GM06990 (cell line): ENCODE measurements around the gene PHKB.
A peak's percentile ranks its signal among the peaks of the same experiment; 100 is the strongest.

ENCODE experiments used
- DNase-seq: peaks from one replicate; pipeline ENCODE4 v3.0.0-alpha.2; 2011; ENCODE audit not compliant: insufficient read length; ENCODE audit errors: extremely low read depth
- H3K27me3 ChIP-seq: replicated peaks from 2 replicates; pipeline ENCODE4 v1.6.0; 2011; ENCODE audit warnings: low read length; ENCODE audit not compliant: control insufficient read depth, insufficient read depth
- H3K36me3 ChIP-seq: 2 replicates; pipeline ENCODE4 v1.5.1; 2011; ENCODE audit warnings: low read length; ENCODE audit not compliant: control insufficient read depth, insufficient read depth
- H3K4me3 ChIP-seq: replicated peaks from 2 replicates; pipeline ENCODE4 v1.5.1; 2011; ENCODE audit warnings: low read depth, mild to moderate bottlenecking, control low read depth, low read length
- CTCF ChIP-seq: IDR thresholded peaks from 2 replicates; pipeline ENCODE4 v1.5.1; 2011; ENCODE audit warnings: low read length, control low read depth, mild to moderate bottlenecking, inconsistent platforms; ENCODE audit not compliant: insufficient read depth, poor library complexity, severe bottlenecking

The PHKB gene

GRCh38 chr16:47460711-47461597 lies at the start of gene PHKB, which contains the start of gene ITFG1:
Gene PHKB (plus strand): TSS chr16:47461331. CDS start chr16:47461351, 20 bp downstream.
Gene ITFG1 (minus strand): TSS chr16:47461063. CDS start chr16:47461045, 18 bp downstream.
- no peak for TF ChIP-seq CTCF
- Histone ChIP-seq H3K27me3 (no peaks in the 10 kb centered on the region), H3K4me3 (peak within 1 kb of the TSS; percentile 96), H3K36me3 (no peaks in the 10 kb centered on the region)
- peak; percentile 96 for DNase-seq

- H3K4me3 ChIP-seq = no peak overlapping the region
- TF ChIP-seq CTCF = no peak
- H3K27me3 ChIP-seq = no peaks in the 10 kb centered on the region
- no peak for DNase-seq
- H3K36me3 ChIP-seq = no peaks in the 10 kb centered on the region; the same call in none of the 2 replicates
Measured at GRCh38 chr16:47413041-47413440, 48.1 kb upstream of the PHKB start.

GRCh38 chr16:47416869-47417268 lies 44.3 kb upstream of the PHKB start:
- H3K4me3 ChIP-seq = no peak overlapping the region
- DNase-seq = no peak
- no peak for TF ChIP-seq CTCF
- no peaks in the 10 kb centered on the region for H3K27me3 ChIP-seq
- no peaks in the 10 kb centered on the region; the same call in none of the 2 replicates for H3K36me3 ChIP-seq

GRCh38 chr16:47424846-47425245 lies 36.3 kb upstream of the PHKB start:
- DNase-seq = no peak
- no peaks in the 10 kb centered on the region; the same call in none of the 2 replicates for H3K36me3 ChIP-seq
- TF ChIP-seq CTCF = no peak

GRCh38 chr16:47426806-47427205 lies 34.3 kb upstream of the PHKB start:
- H3K36me3 ChIP-seq = no peaks in the 10 kb centered on the region; the same call in none of the 2 replicates

More at GRCh38 chr16:47424846-47425245, 36.3 kb upstream of the PHKB start:
- Histone ChIP-seq H3K27me3 (no peaks in the 10 kb centered on the region), H3K4me3 (no peak overlapping the region)

More at GRCh38 chr16:47426806-47427205, 34.3 kb upstream of the PHKB start:
- Histone ChIP-seq H3K27me3 (no peaks in the 10 kb centered on the region), H3K4me3 (no peak overlapping the region)
- no peak for TF ChIP-seq CTCF
- no peak for DNase-seq
